ENCODE results near the gene HSFX3.
A peak's percentile ranks its signal among the peaks of the same experiment; 100 is the strongest.
"Not testable (repeated sequence)": the region's sequence is repeated elsewhere in the genome, so short reads cannot be mapped to it uniquely, and the experiment has no call there.

Gene HSFX3

DNA sequence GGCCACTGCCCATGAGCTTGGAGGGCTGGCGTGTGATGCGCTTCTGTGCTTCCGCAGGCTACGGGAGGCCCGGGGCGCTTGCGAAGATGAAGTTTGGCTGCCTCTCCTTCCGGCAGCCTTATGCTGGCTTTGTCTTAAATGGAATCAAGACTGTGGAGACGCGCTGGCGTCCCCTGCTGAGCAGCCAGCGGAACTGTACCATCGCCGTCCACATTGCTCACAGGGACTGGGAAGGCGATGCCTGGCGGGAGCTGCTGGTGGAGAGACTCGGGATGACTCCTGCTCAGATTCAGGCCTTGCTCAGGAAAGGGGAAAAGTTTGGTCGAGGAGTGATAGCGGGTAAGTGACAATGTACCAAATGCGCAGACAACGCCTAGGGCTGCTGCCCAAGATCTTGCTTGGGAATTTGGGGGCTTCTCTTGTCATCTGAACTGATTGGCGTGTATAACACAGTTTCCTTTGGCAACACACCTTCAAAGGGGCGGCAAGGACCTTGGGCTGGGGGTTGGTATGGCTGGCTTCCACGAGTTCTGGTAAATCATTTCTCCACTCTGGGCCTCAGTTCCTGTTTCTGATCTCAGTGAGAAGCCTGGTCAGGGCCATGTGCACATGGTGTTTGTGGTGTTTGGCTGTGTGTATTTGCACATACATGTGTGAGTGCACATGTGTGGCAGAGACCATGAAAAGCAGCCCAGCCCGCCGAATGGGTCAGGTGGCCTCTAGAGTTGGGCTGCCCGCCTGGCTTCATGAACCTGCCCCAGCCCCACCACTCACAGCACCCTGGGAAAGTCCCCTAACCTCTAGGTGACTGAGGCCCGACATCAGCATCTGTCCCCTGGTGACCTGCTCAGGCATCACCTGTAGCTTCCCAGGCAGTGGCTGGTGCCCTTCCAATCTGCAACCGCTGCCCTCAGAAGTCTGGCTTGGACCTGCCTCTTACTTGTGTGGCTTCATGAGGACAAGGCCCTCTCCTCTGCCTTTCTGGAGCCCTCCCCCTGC is 3.9 kb downstream of the HSFX3 start:
- DNase-seq (ENCODE audit: low read depth in 2 of 2): not testable (repeated sequence)

DNA sequence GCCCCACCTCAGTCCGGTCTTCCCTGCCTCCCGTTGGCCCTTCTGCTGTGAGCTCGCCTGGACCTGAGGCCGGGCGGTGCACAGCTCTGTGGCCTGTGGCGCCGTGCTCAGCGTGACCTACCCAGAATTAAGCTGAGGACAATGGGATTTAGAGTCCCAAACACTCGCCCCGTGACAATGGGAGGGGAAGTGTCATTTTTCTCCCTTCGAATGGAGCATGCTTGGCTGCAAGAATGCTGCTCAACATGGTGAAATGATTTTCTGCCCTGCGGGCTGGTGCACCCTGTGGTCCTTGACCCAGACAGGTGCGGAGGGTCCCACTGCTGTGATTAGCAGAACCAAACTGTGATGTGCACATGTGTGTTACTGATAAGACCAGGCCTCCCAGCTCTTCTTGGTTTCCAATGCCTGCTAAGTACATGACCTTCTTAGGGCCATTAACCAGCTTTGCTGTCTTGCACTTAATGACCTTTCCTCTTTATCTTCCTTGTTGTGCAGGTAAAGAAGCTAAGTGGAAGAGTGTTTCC is 8.1 kb downstream of the HSFX3 start:
- no peak for DNase-seq (ENCODE audit: low read depth in 2 of 2)

DNA sequence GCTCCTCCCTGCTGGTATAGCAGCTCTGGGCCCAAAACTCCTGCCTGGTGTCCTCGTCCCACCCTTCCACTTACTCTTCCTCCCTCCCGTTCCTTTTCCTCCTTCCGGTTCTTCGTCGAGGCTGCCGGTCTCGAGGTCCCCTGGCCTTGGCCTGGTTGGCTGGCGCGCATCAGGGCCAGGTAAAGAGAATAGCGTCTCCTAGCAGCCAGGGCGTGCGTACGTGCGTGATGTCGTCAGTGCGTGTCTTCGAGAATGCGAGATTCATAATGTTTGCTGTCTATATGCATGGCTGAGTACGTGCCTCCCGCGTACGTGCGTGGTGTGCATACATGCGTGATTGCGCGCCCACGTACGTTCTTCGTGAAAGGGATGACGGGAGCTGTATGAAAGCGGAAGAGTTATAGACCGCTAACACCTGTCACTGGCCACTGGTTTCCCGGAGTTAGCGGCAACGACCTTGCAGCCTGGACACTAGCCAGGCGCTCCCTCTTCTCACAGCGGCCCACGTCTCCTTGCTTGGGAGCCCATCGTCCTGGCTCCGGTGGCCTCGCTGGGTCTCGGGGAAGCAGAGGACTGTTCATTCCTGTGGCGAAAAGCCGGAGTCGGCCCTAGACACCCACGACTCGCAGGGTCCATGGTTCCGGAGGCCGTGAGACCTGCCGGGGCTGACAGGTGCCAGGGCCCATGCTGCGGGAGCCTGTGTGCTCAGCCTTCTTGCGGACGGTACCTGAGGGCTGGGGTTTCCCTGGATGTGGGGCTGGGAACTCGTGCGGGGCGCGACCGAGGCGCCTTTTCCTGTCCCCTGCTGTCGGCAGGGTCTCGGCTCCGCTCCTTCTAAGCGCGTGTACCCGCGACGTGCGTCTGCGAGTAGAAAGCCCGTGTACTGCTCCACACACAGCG is 8.9 kb downstream of the HSFX3 start, which contains the start of gene EOLA1:
EOLA1 (plus strand) TSS at position 392 of the 900 bp plus-strand sequence. CDS start 4,619 bp downstream, outside the sequence.
- peak; percentile 81 to 85 for DNase-seq (ENCODE audit: low read depth in 2 of 2)

DNA sequence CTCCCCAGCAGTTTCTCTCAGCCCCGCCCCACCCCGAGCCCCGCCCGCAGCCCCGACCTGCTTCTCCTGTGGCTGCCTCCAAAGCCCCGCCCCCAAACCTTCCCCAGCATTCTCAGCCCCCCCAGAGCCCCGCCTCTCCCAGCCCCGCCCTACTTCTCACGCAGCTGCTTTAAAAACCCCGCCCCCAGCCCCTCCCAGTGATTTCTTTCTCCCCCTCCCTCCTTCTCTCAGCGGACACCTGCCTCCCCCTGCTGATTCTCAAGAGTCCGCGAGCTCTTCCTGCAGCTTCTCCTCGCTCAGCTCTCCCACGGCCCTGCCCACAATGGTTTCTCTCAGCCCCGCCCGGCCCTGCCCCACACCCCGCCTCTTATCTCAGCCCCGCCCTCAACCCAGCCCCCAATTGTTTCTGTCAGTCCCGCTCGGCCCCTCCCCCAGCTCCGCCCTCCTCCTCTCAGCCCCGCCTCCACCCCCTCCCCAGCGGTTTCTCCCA is 9.5 kb downstream of the HSFX3 start:
- peak; percentile 76 to 77 for DNase-seq (ENCODE audit: low read depth in 2 of 2)

DNA sequence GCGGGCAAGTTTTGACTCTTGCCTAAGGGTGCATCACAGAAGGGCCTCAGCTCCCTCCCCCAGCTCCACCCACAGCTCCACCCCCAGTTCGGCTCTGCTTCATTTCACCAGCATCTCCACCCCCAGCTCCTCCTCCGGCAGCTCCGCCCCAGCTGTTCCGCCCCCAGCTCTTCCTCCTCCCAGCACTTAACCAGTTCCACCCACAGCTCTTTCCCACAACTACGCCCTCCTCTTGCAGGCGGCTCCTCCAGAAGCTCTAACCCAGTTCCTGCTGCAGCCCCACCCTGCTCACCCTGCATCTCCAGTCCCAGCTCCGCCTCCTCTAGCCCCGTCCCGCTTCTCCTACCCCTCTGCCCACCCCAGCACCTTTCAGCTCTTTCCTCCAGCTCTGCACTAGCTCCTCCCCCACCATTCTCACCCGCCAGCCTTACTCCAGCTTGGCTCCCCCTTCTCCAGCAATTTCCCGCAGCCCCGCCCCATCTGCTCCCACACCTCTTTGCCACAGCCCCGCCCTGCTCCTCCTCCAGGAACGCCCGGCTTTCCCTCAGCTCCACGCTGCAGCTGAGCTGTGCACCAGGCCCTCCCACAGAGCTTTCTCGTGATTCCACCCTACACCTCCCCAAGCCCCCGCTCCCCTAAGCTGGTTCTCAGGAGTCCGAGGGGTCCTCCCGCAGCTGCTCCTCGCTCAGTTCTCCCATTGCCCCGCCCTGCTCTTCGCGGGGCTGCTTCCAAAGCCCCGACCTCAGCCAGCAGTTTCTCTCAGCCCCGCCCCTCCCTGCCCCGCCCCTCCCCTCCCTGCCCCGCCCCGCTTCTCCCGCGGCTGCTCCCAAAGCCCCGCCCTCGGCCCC is 10.2 kb downstream of the HSFX3 start:
- DNase-seq (ENCODE audit: low read depth in 2 of 2): peak; percentile 77

DNA sequence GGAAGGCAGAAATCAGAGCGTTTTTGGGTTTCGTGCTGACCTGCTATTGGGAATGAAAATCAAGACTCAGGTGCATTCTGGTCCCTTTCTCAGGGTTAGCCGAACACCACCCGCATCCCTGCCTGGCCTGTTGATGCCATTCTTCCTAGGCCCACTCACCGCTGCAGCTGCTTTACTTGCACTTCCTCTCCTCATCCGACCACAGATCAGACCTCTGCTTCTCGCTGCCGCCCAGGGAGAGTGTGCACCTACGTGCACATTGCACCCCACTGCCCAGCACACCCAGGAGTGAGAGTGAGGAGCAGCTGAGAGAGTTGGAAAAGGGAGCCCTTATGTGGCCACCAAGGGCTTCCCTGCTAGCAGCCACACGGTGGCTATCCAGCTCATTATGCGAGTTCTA is 12.2 kb downstream of the HSFX3 start:
- DNase-seq (ENCODE audit: low read depth in 2 of 2): not testable (repeated sequence)

DNA sequence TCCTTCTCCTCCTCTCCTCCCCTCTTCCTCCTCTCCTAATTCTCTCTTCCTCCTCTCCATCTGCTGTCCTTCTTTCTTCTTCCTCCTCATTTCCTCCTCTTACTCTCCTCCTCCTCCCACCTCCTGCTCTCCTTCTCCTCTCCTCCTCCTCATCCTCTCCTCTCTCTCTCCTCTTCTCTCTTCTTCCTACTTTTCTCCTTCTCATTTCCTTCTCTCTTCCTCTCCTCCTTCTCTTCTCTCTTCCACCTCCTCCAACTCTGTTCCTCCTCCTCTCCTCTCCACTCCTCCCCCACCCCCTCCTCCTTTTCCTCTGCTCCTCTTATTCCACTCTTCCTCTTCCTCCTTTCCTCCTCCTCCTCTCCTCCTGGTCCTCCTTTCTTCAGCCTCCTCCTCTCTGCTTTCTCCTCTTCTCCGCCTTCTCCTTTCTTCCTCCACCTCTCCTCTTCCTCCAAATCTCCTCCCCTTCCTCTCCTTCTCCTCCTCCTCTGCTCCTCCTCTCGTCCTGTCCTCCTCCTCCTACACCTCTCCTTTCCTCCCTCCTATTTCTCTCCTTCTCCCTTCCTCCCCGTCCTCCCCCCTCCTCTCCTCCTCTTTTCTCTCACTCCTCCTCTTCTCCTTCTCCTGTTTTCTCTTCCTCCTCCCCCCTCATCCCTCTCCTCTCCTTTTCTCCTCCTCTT is 14.7 kb downstream of the HSFX3 start:
- not testable (repeated sequence) for DNase-seq (ENCODE audit: low read depth in 2 of 2)

DNA sequence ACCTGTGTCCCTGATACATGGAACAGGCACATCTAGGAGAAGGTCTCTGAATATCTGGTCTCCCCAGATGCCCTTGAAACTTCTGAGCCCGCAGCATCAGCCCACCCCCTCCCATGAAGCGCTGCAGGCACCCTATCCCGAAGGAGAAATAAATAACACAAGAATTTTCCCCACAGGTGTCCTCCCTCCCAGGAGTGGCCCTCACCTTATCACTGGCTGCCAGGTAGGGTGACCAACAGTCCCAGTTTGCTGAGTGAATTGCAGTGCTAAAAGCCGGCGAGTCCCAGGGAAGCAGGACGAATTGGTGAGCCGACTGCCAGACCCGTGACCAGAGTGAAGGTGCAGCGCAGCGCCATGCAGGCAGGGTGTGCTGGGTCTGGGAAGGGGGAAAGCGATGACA is 15.7 kb downstream of the HSFX3 start:
- not testable (repeated sequence) for DNase-seq (ENCODE audit: low read depth in 2 of 2)

DNA sequence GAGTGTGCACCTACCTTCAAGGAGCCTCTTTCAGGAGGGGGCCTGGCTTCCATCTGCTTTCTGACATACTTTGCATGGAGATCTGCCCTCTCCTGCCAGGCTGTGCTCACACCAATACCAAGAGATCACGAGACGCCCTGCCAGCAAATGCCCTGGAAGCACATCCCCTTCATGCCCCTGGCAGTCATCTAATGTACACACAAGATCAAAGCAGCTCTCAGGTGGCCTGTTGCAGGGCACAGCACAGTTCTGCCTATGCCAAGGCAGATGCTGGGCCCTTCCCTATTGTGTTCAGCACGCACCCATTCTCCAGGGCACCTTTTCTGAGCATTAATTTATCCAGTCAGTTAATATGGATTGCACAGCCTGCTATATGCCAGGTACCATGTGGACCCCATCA is 16.9 kb downstream of the HSFX3 start:
- not testable (repeated sequence) for DNase-seq (ENCODE audit: low read depth in 2 of 2)

DNA sequence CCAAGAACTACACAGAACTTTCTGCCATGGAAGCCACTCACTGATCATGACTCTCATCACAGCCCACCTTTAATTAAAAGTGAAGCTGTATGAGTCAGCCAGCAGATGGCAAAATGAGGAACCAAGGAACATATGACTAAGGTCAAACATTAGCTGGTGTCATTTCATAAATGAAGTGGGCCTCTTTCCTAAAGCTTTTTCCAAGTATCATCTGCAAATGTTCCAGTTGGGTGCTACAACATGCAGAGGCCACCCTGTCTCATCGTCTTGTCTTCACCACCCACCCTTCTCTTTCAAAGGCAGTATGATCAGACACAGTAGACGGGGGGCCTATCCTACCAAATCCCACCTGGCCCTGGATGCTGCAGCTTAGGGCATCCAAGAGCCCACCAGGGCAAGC is 18.1 kb downstream of the HSFX3 start:
- no peak for DNase-seq (ENCODE audit: low read depth in 2 of 2)

DNA sequence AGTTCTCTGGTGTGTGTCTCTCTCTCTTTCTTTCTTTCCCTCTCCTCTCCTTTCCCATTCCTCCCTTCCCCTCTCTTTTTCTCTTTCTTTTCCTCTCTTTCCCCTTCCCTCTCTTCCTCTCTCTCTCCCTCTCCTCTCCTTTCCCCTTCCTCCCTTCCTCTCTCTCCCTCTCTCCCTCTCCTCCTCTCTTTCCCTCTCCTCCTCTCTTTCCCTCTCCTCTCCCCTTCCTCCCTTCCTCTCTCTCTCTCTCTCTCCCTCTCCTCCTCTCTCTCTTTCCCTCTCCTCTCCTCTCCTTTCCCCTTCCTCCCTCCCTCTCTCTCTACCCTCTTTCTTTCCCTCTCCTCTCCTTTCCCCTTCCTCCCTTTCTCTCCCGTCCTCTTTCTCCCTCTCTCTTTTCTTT is 21.3 kb downstream of the HSFX3 start:
- no peak for DNase-seq (ENCODE audit: low read depth in 2 of 2)

DNA sequence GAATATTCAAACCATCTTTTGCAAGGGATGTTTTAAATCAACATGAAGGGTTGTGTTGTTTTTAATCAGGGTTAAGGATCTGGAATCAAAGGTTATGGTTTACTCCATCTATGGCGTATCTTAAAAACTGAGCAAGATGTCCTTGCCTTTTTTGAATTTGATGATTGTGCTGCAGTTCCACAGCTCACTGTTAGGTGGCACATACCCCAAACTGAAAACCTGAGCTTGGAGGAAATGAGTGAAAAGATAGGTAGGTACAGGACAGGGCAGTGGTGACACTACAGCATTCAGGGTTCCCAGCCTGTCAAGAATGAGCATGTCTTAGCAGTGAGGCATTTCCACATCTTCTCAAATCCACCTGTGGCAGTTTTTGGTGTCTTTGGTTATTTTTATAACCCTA is 22.0 kb downstream of the HSFX3 start:
- no peak for DNase-seq (ENCODE audit: low read depth in 2 of 2)

DNA sequence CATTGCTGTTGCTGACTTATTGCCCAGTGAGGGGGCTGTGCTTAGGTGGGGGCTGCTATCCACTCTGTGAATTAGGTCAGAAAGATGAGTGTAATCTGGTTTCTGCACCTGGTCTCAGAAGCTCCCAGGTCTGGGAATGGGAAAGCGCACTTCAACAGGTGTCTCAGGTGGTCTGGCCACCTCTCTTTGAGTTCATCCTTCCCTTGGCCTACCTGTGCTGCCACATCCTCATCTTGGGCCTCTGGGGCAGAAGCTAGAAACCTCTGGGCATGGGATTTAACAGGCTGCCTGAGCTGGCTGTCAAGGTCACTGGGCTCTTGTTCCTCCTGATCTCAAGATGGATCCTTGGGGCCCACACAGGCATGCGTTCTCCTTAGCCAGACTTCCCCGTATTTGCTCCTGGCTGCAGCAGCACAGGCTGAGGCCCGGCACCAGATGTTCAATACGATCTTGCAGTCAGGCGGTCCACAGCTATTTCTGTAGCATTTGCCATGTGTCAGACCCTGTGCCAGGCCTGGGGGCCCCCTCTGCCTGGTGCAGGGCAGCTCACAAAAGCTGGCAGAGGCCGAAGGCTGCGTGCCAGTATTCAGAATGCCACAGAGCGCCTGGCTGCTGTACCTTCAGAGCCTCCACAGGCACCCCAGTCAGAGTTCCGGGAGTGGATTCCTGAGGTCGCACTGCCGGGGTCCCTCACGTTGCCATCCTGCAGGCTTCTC is 23.2 kb downstream of the HSFX3 start:
- not testable (repeated sequence) for DNase-seq (ENCODE audit: low read depth in 2 of 2)

DNA sequence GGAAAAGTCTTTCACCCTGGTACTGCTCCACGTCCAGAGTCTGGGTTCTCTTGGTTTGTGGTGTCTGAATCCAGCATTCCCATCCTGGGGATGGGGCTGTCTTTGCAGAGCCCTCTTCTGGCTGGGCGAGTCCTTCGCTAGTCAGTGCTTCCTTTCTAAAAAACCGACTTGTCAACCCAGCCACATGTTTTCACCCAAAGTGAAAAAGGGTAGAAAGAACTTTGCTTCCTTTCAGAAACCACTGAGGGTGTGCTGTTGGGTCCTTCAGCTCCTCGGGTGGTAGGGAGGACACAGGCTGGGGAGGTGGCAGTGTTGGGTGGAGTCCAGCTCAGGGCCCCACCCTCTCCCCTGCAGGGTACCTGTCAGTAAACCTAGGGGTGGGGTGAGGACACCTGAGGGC is 23.8 kb downstream of the HSFX3 start:
- DNase-seq (ENCODE audit: low read depth in 2 of 2): not testable (repeated sequence)

DNA sequence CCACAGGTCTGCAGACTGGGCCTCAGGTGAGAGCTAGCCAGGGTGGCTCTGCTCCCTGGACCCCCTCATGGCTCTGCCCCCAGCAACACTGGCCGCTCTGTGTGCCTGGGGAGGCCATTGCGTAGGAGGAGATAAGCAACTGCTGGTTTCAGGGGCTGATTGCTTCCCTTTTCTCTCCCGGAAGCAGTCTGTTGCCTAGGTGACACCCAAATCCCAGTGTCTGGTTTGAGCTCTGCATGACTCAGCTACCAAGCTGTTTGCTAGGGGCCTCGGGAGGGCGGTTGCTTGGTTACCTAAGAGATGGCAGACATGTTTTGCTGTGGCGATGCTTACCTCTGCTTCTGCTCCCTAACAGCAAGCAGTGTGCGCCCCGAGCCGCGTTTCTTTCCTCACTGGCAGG is 24.3 kb downstream of the HSFX3 start:
- DNase-seq (ENCODE audit: low read depth in 2 of 2): peak in 1 of 2 donors; percentile 48

DNA sequence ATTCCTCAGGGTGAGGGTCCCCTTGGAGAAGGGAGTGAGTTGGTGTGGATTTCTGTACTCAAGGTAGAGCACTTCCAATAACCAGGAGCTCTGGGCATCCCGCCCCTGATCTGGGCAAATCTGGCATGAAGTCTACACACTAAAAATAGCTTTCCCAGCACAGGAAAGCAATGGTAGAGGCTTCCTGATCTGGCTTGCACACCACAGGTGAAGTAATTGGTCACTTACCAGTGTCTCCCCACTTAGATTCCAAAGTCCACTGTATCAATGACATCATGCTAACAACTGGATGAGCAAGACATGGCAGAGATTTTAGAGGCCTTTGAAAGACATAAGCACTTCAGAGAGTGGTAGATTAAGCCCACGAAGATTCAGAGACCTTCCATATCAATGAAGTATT is 26.8 kb downstream of the HSFX3 start:
- no peak for DNase-seq (ENCODE audit: low read depth in 2 of 2)

DNA sequence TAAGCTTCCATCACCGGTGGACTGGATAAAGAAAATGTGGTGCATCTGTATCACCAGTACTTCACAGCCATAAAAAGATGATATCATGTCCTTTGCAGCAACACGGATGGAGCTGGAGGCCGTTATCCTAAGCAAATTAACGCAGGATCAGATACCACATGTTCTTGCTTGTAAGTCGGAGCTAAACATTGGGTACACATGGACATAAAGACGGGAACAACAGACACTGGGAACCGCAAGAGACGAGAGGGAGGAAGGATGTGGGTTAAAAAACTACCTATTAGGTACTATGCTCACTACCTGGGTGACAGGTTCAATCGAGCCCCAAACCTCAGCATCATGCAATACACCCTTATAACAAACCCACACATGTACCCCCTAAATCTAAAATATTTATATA is 28.3 kb downstream of the HSFX3 start:
- DNase-seq (ENCODE audit: low read depth in 2 of 2): no peak

DNA sequence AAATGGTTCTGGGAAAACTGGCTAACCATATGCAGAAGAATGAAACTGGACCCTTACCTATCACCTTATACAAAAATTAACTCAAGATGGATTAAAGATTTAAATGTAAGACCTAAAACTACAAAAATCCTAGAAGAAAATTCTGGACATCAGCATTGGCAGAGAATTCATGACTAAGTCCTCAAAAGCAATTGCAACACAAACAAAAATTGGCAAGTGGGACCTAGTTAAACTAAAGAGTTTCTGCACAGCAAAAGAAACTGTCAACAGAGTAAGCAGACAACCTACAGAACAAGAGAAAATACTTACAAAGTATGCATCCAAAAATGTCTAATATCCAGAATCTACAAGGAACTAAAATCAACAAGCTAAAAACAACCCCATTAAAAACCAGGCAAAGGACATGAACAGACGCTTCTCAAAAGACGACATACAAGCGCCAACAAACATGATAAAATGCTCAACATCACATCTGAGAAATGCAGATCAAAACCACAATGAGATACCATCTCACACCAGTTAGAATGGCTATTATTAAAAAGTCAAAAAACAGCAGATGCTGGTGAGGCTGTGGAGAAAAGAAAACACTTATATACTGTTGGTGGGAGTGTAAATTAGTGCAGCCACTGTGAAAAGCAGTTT is 29.0 kb downstream of the HSFX3 start:
- not testable (repeated sequence) for DNase-seq (ENCODE audit: low read depth in 2 of 2)

DNA sequence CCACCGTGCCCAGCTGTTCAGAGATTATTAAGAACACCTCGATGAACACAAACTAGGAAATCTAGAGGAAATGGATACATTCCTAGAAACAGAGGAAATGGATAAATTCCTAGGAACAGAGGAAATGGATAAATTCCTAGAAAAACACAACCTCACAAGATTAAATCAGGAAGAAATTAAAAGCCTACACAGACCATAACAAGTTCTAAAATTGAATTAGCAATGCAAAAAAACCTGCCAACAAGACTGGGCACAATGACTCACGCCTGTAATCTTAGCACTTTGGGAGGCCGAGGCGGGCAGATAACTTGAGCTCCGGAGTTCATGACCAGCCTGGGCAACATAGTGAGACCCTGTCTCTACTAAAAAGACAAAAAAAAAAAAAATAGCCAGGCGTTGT is 31.5 kb downstream of the HSFX3 start:
- no peak for DNase-seq (ENCODE audit: low read depth in 2 of 2)

Data from stimulated activated CD8-positive, alpha-beta memory T cell treated with anti-CD3 and anti-CD28 coated beads, Interleukin-15, amount 100 ng/mL, for 48 hours (primary cell).